ENCODE data around the gene SURF2.
"Not testable (repeated sequence)": the region's sequence is repeated elsewhere in the genome, so short reads cannot be mapped to it uniquely, and the experiment has no call there.

DNA sequence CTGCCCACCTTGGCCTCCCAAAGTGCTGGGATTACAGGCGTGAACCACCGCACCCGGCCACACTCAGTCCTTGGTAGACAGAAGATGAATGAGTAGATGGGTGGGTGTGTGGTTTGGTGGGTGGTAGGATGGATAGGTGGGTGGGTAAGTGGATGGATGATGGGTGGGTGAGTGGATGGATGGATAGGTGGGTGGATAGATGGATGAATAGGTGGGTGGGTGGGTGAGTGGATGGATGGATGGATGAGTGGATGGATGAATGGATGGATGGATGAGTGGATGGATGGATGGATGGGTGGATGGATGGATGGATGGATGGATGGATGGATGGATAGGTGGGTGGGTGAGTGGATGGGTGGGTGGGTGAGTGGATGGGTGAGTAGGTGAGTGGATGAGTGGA is 36.0 kb downstream of the SURF2 start:
- not testable (repeated sequence) for TF ChIP-seq EZH2 (IDR thresholded peaks at IDR 0.05; ENCODE audit: low read depth, unreplicated experiment); POLR2AphosphoS5 (IDR thresholded peaks at IDR 0.05; ENCODE audit: low read depth); STAT1 (IDR thresholded peaks at IDR 0.05; ENCODE audit: unreplicated experiment); EZH2phosphoT487 (IDR thresholded peaks at IDR 0.05; ENCODE audit: unreplicated experiment); JUNB (IDR thresholded peaks at IDR 0.05; ENCODE audit: unreplicated experiment)
- TF ChIP-seq, protein P1, sequence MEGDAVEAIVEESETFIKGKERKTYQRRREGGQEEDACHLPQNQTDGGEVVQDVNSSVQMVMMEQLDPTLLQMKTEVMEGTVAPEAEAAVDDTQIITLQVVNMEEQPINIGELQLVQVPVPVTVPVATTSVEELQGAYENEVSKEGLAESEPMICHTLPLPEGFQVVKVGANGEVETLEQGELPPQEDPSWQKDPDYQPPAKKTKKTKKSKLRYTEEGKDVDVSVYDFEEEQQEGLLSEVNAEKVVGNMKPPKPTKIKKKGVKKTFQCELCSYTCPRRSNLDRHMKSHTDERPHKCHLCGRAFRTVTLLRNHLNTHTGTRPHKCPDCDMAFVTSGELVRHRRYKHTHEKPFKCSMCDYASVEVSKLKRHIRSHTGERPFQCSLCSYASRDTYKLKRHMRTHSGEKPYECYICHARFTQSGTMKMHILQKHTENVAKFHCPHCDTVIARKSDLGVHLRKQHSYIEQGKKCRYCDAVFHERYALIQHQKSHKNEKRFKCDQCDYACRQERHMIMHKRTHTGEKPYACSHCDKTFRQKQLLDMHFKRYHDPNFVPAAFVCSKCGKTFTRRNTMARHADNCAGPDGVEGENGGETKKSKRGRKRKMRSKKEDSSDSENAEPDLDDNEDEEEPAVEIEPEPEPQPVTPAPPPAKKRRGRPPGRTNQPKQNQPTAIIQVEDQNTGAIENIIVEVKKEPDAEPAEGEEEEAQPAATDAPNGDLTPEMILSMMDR (conservative IDR thresholded peaks at IDR 0.05; ENCODE audit: low read depth in 2 of 2): not testable (repeated sequence)
